ENCODE data around the gene CHST1.

CHST1 gene, protein sequence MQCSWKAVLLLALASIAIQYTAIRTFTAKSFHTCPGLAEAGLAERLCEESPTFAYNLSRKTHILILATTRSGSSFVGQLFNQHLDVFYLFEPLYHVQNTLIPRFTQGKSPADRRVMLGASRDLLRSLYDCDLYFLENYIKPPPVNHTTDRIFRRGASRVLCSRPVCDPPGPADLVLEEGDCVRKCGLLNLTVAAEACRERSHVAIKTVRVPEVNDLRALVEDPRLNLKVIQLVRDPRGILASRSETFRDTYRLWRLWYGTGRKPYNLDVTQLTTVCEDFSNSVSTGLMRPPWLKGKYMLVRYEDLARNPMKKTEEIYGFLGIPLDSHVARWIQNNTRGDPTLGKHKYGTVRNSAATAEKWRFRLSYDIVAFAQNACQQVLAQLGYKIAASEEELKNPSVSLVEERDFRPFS

DNA sequence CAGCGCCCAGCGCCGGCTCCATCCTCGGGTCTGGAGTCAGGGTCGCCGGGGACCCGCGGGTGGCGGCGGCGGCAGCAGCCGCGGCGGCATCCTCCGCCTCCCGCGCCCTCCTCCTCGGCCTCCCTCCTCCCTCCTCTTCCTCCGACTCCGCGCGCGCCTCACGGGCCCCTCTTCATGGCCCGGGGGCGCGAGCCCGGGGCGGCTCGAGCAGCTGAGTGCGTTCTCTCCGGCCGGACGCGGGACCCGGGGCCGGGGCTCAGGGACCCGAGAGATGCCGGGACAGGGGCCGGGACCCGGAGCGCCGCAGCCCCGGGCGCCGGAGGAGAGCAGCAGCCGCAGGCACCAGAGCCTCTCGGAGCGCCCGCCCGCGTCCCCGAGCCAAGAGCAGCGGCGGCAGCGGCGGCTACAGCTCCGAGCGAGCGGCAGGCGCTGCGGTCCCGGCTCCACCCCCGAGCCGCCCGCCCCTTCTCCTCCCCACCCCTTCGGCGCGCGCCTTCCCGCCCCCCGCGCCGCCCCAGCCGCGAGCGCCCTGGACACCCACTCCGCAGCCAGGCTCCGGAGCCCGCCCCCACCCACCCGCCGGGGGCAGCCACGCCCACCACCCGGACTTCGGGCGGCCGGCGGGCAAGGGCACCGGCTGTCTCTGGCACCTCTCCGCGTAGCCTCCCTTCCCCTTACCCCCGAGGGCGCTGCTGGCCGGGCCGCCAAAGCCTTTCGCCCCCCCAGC is at the start of gene CHST1:
Gene CHST1 (minus strand): TSS at position 417 of the 727 bp plus-strand sequence. CDS start 14,699 bp downstream, outside the sequence.
- FAIRE-seq, result no peak

DNA sequence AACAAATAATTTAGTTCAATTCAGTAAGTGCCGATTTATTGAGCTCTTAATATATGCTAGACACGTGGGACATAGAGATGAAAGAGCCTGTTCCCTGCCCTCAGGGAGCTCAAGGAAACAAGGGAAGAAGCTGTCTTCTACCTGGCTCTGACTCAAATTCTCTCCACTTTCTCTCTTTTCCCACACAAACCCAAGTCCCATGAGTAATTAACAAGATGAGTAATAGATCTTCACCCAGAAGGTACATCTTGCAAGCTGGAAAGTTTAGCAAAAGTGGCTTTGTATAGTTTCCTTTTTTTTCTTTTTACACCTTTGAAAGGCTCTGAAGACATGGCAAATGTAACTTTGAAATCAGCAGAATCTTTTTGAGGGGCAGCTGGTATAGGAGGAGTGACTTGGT is 48.2 kb upstream of the CHST1 start:
- no peak for FAIRE-seq

DNA sequence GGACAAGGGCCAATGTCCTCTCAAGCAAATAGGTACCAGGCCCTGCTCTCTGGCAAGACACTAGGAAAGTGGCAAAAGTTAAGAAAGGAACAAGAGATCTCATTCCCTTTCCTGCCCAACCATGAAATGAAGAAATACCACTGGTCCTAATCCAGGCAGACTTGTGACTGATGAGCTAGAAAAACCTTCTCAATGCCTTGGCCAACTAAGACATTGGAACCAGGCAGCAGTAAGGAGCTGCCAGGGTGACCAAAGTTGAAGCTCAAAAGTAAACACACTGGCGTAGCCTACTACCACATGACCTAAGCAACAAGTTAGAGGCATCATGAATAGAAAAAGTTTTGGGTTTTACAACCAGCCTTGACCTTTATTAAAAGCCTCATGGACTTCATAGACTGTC is 45.1 kb upstream of the CHST1 start:
- FAIRE-seq, result no peak

DNA sequence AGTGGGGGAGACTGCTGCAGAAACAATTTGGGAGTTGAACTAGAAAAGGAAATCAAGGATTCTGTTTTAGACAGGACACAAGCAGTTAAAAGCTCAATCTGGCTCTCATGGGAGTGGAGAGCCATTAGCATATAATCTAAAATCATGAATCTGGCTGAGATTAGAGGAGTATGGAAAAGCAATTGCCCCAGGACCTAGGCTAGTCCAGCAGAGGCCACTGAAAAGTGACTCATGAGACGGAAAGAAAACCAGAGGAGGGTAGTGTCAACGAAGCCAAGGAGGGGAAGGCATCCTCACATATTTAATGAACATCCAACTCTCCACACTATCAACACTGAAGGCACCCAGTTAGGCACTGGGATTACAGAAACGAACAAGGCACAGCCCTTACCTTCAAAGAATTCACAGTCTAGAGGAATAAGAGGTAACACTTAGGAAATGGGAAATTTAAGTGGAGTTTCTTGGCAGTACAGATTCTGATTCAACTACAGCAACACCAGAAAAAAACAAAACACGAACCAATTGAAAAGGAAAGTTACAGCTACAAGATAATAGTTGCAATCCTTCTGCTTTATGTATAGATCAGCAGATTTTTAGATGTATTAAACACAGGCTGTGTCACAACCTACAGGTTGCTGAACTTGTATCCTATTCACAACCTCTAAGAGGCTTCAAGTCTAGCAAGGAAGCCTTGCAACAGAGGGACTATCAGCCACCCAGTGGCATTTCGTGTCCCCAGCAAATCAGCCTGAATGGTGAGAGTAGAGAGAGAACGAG is 43.7 kb upstream of the CHST1 start:
- FAIRE-seq, result no peak

DNA sequence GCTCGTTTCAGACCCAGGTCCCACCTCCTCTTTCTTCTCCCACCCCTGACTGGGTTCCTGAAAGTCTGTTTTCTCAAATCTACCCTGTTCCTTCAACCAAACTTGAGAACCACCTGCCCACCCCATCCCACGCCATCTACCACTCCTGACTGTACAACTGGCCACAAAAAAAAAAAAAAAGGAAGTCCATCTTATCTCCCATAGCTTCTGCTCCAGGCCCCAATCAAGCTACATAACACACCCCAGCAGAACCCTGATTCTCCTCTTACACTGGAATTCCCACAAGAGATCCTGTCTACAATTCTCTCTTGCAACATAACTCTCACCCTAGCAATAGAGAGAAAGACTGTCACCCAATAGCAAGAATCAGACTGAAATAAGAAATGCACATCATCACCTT is 39.2 kb upstream of the CHST1 start:
- FAIRE-seq, result no peak

DNA sequence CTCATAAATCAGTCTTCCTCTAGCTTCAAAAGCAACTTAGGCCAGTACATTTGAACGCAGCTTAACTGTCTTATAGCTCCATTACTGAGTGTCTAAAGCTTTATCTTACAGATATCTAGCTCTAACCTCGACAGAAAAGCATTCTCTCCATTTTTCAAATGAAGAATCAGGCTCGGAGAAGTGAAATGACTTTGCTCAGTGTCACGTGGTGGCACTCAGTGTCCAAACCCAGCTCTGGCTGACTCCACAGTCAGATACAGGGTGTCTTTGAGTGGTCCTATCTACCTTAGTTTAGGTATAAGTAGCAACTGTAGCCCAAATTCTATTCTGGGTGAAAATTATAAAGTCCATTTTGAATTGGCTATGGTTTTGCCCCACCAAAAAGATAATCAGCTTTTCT is 38.7 kb upstream of the CHST1 start:
- FAIRE-seq, result no peak

DNA sequence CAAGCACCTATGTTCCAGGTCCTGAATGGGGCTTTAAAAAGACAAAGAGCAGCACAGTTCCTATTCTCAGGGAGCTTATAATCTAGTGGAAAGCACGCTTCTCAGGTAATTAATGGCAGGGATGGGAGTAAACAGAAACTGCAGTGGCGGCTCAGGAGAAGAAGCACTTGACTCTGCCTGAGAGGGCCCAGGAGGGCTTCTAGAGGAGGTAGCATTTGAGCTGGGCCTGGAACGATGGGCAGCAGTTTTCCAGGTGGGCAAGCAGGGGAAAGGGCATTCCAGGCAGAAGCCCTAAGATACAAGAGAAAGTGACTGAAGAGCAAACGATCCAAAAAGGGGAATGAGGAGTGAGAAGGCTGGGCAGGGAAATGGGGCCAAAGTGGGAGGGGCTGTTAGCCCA is 37.1 kb upstream of the CHST1 start:
- no peak for FAIRE-seq

DNA sequence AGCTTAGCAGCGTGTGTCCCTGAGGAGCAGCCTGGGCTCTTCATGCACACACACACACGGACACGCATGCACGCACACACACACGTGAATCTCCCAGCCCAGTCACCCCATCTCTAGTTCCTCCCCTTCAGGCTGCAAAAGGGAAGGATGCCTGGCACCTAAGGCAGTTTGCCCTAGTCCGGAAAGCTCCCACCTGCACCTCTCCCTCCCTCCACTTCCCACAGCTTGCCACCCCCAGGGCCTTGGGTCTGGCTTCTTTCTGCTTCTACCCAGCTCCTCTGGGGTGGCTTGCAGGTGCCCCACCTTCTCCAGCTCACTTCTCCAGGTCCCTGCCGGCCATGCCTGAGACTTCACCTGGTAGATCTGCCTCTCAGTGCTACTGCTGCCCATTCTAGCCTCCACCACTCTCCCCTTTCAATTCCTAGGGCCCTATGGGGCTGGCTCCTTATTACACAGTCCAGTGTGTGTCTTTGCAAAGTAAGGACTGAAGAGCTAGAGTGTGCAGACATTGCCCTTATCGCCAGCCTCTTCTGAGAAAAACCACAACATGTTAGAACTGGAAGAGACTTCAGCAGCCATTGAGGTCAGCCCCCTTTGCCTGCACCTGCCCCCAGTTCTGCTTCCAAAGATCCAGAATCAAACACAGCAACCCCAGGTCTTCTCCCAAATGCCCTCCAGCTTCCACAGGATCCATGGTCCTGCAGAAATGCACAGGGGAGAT is 33.5 kb upstream of the CHST1 start:
- FAIRE-seq, result no peak

DNA sequence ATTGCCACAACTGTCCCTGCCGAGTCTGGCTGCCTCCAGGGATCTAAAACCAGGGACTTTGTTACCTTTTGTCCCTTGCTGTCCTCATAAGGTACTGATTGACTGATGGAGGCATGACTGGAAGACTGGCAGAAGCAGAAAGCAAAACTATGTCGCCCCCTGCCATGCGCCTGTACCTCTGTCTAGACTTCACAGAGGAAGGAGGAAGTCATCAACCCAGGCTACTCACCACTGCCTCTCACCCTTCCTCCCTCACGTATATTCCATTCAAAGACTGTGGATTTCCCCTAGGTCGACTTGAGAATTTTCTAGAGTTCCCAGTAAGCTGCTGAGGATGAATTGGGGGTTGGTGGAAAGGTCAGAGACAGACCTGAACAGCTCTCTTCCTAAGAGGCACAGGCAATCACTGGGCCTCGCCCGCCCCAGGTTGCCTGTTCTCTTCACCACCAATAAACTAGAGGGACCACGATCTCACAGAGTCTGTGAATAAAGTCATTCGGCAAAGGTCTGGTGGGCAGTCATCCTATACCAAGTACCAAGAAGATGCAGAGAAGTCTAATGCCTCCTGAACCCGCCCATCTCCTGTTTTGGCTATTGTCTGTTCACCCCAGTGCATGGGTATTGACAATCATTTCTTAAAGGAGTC is 27.5 kb upstream of the CHST1 start:
- FAIRE-seq, result no peak

DNA sequence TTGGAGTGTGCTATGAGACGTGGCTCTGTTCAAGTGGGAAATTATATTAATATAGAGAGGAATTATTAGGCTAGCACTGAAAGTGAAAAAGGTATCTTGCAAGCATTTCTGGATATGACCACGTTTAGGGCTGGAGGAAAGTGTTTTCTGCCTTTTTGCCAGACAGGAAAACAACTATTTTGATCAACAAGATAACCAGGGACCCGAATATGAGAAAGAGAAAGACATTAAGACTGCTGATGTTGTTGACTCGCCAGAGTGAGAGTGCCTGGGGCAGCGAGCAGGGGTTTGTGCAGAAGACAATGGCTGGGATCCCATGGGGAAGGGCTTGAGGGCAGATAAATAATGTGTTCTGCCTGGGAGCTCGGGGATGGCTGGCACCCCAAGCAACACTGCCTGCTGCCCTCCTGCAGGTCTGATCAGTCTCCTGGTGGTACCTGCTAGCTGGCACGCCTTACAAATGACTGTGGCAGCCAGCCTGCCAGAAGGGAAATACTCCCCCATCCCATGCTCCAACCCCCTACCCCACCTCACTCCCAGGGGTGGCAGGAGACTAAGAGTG is 23.1 kb upstream of the CHST1 start:
- FAIRE-seq, result no peak

DNA sequence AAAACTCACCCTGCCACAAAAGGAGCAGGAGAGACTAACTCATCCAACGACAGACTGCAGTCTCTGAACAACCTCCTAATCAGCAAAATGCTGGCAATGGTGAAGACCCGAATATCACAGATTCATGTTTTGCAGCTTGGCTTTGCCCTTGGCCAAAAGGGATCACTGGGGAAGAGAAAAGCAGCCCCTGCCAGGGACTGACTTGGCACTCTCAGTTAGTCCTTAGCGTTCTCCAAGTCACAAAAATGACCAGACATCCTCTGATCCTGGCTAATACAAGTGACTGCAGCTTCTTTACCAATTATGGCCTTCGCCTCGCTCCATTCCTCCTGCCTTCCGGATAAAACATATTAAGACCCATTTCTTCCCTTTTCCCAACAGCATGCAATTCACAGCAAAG is 22.4 kb upstream of the CHST1 start:
- FAIRE-seq, result no peak

DNA sequence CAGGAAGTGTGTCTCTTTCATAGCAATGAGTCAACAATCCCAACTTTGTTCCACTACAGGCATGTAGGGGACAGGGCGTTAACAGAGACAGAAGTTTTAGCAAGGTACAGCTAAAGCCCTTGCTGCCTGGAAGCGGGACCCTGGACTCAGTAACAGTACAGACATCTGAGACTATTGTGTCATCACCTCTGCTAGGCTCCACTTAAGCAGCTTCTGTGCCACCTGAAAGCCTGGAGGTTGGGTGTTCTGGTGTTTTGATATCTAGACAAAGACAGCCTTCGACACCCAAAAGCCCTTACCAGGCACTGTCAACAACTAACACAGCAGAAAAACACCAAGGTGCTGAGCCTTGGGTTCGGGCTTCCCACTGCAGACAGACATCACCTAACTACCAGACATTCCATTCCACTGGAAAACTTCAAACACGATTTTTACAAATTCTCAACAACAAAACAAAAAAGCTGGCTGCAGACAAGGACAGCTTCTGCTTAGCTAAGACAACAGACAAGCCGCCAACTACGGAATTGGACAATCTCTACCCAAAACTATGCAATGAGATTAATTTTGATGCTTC is 20.6 kb upstream of the CHST1 start:
- FAIRE-seq, result no peak

DNA sequence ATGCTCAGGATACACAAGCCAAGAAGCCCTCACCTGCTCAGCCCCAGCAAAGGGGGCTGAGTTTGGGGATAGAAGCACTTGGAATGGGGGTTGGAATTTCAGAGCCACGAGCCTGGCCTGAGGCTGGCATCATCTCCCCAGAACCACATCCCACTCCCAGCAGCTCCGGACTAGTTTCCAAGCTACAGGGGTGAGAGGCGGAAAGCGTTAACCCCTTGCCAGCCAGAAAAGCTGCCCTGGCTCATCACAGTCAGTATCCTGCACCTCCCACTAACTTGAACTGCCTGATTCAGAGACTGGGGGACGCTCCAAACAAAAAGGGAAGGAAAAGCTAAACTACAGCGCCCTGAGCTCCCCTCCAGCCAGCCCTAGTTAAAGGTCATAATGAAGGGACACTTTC is 19.0 kb upstream of the CHST1 start:
- FAIRE-seq, result no peak

DNA sequence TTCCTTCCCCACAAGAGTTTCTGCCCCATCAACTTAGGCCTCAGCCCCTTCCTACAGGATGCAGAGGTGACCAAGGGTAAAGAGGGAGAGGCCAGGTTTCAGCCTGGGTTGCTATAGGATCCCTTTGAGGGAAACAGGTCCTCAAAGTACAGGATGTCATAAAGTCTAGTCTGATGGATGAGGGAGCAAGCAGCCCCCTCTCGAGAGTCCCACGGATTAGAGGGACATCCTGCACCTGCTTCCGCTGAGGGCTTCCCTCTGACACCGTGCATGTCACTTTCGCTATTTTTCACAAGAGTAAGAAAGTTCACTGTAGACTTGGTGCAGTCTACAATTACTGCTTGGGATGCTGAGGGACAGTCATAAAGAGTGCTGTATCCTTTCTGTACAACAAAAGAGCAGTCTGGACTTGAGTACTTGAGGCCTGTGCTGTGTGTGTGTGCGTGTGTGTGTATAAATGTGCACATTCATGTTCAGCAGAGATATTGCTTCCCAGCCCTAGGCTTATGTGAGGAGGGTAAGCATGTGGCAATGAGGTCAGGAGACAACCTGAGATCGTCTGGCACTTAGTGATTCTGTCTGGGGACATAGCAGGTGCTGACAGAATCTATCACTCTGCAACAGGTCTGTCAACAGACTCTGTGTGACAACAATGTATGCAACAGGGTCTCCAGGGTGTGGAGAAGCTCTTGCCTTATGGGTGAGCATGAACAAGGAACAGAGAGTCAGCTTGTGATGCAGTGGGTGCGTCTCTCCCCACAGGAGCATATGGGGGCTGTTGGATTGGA is 18.0 kb upstream of the CHST1 start:
- no peak for FAIRE-seq

DNA sequence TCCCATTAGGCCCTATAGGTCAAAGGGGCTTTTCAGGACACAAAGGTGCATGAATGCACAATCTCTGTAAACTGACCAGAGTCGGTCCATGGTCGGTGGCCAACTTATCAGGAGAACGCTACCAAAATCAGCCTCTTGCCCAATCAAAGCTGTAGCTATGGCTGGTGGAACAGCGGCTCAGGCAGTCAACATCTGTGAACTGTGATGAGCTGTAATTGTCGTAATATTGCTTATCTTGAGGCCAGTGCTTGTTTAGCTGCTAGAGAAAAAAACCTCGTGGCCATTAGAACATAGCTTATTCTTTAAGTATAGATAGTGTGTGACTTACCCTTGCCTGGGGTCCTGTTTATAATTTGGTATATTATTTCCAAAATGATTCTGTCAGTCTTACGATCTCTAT is 14.4 kb upstream of the CHST1 start:
- FAIRE-seq, result no peak

DNA sequence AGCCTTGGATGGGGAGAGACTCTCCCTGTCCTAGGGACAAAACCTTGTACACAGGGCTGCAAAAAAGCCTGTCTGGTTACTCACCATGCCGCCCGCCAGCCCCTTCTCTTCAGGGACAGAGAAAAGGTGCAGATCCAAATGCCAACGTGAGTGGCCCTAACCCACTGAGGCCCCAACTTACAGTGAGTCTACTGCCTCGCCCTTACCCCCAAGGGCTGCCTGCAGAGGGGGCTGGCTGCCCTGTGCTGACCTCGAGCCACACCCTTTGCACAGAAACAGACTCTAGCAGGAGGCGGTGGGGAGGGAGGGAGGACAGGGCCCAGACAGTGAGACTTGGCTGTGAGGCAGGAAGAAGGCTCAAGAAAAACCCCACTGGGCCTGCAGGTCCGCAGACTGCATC is 13.6 kb upstream of the CHST1 start:
- no peak for FAIRE-seq

DNA sequence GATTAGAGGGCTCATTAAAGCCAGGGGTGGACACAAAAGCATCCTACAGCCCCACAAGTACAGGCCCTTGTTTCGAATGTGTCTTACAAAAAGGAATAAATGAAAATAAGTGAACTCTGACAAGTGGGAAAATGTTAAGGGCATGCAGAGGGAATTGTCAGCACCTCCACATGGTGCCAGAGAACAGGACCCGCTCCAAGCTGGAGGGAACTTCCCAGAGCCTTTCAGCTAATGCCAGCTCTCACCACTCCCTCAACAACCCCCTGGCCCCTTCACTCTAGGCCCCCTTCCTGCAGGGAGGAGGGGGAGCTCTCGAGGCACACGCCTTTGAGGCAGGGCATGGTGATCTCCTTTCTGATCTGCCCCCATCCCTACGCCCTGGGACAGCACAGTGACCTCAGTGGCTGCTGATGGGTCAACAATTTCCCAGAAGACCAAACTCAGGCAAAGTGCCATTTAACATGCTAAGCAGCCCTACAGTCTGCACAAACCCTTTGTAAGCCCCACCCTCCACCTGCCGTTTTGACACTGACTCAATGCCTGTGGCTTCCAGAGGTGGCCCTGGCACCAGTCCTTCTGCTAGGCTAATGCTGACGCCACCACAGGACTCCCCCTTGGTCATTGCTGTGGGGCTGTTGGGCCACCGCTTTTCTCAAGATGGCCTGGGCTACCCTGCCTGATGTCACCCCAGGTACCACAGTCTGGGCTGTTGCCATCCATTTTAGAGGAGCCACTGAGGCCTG is 12.5 kb upstream of the CHST1 start:
- no peak for FAIRE-seq

DNA sequence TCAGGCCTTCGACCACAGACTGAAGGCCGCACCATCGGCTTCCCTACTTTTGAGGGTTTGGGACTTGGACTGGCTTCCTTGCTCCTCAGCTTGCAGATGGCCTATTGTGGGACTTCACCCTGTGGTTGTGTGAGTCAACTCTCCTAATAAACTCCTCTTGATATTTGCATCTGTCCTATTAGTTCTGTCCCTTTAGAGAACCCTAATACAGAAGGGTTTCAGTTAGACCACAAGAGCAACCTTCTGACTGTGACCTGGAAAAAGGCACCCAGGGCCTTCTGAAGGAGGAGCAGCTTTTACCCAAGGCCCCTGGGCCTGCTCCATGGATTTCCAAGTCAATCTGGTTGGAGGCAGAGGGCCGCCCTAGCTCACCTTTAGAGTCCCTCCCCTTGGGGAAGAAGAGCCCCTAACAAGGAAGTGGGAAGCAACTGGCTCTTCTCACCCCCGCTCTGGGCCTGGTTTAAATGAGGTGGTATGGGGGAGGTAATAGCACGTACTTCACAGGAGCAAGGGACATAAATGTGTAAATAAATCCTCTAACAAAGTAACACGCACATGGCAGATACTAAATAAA is 11.2 kb upstream of the CHST1 start:
- no peak for FAIRE-seq

DNA sequence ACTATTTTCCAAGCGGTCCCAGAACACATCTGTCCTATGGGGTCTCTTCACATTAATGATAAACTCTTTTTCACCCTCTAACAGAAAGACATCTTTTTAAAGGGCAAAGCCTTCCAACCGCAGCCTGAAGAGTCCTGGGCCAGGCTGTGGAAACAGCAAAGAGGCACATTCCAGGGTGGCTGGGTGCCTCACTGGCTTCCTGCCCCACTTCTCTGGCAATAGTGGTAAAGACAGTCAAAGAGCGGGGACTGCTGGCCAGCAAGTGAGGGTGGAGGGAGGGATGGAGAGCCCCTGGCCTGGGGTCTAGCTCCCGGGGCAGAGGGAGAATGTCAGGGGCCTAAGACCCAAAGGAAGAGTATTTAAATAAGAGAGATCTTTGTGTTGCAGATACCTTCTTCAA is 10.2 kb upstream of the CHST1 start:
- FAIRE-seq, result no peak
